COR-L47 (cell line): Measurements from ENCODE around the gene ERV3-1.
"Not testable (repeated sequence)": the region's sequence is repeated elsewhere in the genome, so short reads cannot be mapped to it uniquely, and the experiment has no call there.

Experiments
- DNase-seq: peaks from one replicate; lab custom pipeline; 2025; lab: John Stamatoyannopoulos, UW

Gene ERV3-1, protein sequence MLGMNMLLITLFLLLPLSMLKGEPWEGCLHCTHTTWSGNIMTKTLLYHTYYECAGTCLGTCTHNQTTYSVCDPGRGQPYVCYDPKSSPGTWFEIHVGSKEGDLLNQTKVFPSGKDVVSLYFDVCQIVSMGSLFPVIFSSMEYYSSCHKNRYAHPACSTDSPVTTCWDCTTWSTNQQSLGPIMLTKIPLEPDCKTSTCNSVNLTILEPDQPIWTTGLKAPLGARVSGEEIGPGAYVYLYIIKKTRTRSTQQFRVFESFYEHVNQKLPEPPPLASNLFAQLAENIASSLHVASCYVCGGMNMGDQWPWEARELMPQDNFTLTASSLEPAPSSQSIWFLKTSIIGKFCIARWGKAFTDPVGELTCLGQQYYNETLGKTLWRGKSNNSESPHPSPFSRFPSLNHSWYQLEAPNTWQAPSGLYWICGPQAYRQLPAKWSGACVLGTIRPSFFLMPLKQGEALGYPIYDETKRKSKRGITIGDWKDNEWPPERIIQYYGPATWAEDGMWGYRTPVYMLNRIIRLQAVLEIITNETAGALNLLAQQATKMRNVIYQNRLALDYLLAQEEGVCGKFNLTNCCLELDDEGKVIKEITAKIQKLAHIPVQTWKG

DNA sequence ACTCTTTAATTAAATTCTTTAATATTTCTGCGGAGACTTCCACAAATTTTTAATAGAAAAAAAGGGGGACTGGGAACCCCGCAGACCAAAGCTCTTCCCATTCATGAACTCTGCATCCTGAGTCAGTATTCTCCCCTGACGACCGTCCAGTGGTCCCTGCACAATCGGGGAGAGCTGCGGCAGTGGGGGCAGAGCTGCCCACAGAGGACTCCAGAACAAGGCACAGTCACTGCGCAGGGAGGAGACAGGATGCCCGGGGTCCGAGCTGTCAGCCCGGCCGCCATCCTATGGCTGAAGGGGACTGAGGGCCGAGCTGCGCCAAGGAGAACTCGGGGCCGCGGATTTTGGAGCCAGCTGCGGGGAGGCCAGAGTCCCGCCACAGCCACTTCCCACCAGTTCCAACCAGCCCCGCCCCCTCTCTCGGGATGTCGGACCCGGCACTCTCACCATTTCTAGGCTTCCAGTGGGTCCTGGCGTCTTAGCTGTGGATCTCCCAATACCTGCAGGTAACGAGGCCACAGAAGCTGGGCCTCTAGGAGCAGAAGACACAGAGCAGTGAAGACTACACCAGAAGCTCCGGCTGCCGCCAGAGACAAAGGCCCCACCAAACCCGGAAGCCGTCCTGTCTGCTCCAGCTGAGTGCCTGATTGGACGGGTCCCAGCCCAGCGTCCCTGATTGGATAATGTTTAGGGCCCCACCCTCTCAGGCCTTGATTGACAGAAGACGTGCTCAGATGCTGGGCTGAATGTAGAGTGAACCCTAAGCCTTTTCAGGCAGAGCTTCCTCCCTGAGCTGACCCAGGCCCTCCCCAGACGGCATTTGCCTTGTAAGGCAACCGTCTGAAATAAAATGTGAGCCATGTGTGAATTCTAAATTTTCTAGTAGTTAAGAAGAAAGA is at the start of gene ERV3-1:
Gene ERV3-1 (minus strand): TSS at position 594 of the 899 bp plus-strand sequence. CDS start 13,661 bp downstream, outside the sequence.
- DNase-seq = peak; percentile 95

- DNase-seq = not testable (repeated sequence)
Observed at GRCh38 chr7:65055786-65056185, 49.3 kb upstream of the ERV3-1 start.

DNA sequence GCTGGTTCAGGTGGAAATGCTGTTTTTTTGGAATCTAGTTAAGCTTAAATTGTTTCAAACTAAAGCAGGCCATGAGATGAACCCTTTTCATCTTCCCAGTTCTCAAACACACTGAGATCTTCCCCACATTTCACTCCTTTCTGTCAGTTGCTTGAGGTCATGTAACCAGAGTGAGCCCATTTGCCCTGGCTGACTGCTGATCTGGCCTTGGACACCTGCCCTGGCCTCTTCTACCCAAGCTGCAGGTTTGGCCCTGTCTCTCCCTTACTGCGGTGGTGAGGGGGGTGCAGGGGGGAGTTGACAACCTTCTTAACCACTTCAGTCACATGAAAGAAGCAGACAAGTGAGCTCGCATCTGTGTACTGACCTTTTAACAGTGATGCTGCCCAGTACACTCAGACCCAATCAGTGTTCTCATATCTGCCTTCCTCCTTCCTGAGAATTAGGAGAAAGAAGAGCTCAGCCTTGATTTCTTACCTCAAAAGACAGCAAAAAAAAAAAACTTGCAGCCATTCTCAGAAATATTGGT is 48.0 kb upstream of the ERV3-1 start:
- not testable (repeated sequence) for DNase-seq

DNA sequence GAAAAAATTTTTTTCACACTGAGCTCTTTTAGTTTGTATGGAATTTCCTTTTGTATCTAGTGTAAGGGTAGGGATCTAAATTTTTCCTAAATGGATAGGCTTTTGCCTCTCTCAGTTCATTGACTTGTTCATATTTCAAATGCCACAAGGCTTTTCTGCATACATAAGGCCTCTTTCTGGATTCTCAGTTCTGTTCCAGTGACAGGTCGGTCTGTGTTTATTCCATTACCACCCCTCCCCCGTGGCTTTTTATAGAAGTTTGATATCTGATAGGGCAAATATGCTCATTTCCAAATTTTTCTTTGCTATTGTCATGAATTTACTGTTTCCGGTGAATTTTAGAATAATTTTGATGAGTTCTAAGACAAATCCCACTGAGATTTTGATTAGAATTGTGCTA is 45.2 kb upstream of the ERV3-1 start:
- DNase-seq = not testable (repeated sequence)

GRCh38 chr7:65051139-65051538 is 44.7 kb upstream of the ERV3-1 start:
- DNase-seq = not testable (repeated sequence)

DNA sequence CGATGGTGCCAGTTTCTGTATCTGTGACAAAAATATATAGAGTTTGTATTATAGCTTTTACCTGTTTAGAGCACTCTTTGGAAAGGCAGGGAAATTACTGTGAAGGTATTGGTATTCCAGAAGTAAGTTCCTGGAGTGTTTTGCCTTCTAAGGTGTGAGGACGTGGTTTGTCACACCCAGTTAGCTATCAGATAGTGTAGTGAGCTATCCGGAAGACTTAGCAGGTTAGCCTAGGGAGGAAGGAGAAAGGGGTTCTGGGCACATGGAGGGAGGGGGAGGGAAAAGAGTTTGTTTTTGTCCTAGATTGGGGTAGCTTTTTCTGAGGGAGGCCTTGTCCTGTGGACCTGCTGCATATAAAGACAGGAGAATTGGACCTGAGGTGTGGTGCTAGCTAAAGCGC is 39.8 kb upstream of the ERV3-1 start:
- not testable (repeated sequence) for DNase-seq

DNA sequence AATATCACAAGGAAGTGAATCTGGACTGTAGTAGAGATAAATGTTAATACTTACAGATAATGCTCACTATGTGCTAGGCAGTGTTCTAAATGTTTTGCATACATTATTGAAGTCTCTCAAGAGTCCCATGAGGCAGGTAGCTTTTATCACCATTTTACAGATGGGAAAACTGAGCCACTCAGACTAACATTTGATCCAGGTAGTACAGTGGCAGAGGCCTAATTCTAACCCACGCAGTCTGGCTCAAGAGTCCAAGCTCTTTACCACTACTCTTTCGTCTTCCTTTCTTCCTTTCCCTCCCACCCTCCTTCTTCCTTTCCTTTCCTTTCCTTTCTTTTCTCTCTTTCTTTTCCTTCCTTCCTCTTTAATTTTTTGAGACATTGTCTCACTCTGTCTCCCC is 39.1 kb upstream of the ERV3-1 start:
- DNase-seq = not testable (repeated sequence)

DNA sequence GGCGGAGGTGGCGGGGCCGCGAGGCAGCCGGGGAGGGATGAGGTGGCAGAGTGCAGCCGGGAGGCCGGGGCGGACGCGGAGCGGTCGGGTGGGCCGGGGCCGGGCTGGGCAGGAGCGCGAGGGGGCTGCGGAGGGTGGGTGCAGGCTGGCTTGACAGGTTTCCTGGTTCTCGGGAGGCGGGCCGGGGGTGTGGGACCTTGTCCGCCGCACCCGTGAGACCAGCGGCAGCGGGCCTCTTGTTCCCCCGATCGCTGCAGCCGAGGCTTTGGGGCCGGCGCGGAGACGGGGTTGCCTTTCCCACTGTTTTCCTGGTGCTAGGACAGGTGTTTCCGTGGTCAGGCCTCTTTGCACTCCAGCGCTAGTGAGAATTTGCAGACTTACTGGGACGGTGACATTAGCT is 32.3 kb upstream of the ERV3-1 start:
- DNase-seq = peak; percentile 4

- peak; percentile 83 for DNase-seq
Observed at GRCh38 chr7:65037740-65038688, 31.5 kb upstream of the ERV3-1 start.

DNA sequence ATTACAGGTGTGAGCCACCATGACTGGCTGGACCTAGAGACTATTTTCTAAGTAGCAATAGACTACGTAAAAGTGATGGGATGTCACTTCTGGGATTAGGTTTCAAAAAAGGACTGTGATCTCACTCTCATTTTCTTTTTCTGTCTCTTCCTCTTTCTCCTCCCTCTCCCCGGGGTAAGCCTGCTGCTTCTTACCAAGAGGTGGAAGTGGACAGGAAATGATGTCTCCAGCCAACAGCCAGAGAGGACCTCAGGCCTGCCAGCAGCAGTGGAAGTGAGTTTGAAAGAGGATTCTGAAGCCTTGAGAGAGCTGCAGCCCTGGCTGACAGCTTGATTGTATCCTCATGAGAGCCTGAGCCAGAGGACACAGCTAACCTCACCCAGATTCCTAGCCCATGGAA is 30.0 kb upstream of the ERV3-1 start:
- DNase-seq = not testable (repeated sequence)

- DNase-seq = not testable (repeated sequence)
Observed at GRCh38 chr7:65035469-65035868, 29.0 kb upstream of the ERV3-1 start.

DNA sequence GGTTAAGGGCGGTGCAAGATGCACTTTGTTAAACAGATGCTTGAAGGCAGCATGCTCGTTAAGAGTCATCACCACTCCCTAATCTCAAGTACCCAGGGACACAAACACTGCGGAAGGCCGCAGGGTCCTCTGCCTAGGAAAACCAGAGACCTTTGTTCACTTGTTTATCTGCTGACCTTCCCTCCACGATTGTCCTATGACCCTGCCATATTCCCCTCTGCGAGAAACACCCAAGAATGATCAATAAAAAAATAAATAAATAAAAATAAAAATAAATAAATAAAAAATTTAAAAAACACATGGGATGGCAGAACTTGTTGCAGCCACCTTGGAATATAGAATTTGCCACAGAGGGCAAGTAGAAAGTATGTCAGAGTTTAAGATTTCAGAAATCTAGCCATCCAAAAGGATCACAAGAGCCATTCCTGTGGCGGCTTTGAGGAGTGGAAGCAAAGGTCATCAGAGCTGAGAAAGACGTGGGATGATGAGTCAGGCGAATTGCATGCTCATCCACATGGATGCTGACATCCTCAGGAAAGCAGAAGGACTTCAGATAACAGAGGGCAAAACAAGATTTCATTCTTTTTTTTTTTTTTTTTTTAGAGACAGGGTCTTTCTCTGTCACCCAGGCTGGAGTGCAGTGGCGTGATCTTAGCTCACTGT is 27.8 kb upstream of the ERV3-1 start:
- DNase-seq = not testable (repeated sequence)

GRCh38 chr7:65033391-65033790 is 26.9 kb upstream of the ERV3-1 start:
- not testable (repeated sequence) for DNase-seq

DNA sequence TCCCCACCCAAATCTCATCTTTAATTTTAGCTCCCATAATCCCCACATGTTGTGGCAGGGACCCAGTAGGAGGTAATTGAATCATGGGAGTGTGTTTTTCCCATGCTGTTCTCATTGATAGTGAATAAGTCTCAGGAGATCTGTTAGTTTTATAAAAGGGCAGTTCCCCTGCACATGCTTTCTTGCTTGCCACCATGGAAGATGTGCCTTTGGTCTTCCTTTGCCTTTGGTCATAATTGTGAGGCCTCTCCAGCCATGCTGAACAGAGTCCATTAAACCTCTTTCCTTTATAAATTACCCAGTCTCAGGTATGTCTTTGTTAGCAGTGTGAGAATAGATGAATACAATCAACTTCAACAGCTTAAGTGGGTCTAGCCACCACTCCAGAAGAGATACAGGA is 18.5 kb upstream of the ERV3-1 start:
- not testable (repeated sequence) for DNase-seq

DNA sequence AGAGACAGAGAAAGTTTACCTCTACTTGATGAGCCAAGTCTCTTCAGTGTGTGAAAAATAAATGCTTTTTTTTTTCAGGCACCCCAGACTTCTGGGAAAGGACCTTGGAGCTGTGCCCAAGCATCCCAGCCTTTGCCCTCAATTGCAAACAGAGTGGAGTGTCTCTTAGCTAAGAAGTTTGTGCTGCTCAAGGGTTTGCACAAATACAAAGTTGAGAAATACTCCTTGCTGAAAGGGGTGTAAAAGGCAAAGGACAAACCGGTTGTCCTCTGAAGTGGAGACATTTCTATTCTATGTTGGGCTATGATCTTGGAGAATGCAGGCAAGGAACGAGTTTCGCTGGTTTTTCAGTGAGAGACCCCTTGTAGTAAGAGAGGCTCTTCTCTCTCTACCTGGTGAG is 14.5 kb upstream of the ERV3-1 start:
- DNase-seq = not testable (repeated sequence)

DNA sequence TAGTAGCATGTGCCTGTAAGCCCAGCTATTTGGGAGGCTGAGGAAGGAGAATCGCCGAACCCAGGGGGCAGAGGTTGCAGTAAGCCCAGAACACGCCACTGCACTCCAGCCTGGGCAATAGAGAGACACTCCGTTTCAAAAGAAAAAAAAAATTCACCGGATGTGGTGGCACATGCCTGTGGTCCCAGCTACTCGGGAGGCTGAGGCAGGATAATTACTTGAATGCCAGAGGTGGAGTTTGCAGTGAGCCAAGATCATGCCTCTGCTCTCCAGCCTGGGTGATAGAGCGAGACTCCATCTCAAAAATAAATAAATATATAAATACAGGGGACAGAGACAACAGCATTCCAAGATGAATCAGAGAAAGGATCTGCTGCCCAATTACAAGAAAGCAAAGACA is 3.4 kb upstream of the ERV3-1 start:
- not testable (repeated sequence) for DNase-seq

- not testable (repeated sequence) for DNase-seq
Observed at GRCh38 chr7:65009394-65009793, 2.9 kb upstream of the ERV3-1 start.

GRCh38 chr7:65007036-65007435 is 549 bp upstream of the ERV3-1 start:
- not testable (repeated sequence) for DNase-seq

DNA sequence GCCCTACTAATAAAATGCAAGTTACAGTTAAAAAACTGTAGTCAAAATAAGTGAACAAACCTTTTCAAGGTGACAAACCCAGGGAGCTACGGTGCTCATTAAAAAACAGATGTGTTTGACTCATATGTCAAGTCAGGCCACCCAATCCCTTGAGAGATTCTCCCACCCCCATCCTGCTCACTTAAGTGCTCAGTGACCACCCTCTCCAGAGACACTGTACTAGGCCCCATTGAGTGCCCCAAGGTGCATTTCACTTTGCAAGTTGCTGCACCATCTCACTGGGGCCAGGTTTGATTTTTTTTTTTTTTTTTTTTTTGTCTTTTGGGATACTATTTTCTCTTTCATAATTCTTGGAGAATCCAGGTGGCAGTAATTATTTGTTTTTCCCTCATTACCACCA is 1.9 kb downstream of the ERV3-1 start:
- no peak for DNase-seq

DNA sequence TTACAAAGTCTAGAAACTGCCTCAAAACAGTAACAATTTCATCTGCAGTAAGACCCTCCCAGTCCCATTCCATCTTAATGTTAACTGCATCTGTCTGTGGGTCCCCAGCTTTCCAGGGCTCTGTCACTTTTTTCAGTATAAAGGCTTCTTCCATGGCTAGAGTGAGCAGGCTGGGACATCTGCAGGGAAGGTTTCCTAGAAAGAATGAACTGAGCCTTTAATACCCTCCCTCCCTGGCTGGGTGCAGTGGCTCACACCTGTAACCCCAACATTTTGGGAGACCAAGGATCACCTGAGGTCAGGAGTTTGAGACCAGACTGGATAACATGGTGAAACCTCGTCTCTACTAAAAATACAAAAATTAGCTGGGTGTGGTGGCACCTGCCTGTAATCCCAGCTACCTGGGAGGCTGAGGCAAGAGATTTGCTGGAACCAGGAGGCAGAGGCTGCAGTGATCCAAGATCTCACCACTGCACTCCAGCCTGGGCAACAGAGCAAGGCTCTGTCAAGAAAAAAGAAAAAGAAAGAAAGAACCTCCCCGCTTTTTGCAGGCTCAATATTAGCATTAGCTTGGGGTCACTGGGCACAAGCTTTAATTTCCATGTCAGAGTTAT is 3.4 kb downstream of the ERV3-1 start:
- no peak for DNase-seq
